ENCODE results near the gene FAT1.

FAT1 gene

DNA sequence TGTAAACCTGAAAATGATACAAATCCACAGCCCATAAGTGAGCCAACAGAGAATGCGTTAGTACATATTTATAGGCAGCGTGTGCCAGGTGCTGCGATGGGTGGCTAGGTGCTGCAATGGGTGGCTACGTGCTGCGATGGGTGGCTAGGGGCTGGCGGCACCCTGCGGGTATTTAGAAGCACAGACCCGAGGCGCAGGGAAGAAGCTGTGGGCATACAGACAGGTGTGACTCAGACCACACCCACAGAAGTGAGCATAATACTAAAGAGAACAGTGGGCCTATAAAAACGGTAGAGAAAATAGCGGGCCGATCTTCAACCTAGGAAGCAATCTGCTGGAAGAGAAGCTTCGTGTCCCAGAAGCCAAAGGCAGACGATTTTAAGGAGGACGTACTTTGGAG is 81.1 kb downstream of the FAT1 start:
- H3K36me3 ChIP-seq (ENCODE audit: control insufficient read depth, insufficient read depth, low read length) = peaks cover 23% of the 10 kb centered on the region
- H3K27ac ChIP-seq (ENCODE audit: low read depth, low read length) = no peak overlapping the region
- H3K4me1 ChIP-seq (ENCODE audit: control insufficient read depth, insufficient read depth, low read length) = peaks cover 11% of the 10 kb centered on the region
- no peaks in the 10 kb centered on the region for H3K9me3 ChIP-seq (ENCODE audit: control insufficient read depth, insufficient read depth, low read depth, low read length)
- H3K9ac ChIP-seq (ENCODE audit: low read length) = no peak overlapping the region
- no peak overlapping the region for H3K4me3 ChIP-seq (ENCODE audit: low read depth, low read length)
- H3K27me3 ChIP-seq (ENCODE audit: control insufficient read depth, insufficient read depth, low read length) = no peaks in the 10 kb centered on the region

DNA sequence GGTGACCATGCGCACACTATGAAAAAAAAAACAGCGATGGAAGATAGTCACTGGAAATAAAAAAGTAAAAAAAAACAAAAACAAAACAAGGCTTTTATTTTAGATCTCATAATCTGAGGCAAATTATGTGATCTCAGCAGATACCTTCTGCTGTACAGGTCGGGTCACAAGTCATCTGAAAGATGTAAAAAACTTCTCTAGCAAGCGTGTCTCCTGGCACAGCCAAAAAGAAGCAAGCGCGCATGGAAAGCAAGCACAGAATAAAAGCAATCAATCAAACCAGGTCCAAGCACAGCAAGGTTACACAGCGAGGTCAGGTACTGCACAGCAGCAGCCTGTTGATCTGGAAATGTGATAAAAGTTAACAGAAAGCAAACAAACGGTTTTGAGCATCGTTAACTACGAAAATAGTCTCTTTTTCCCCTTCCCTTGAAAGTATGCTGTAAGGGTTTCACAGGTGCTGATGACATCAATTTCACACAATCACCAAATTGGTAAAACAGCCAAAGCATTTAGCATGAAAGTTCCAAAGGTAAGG is 89.0 kb downstream of the FAT1 start:
- peaks cover 66% of the 10 kb centered on the region for H3K36me3 ChIP-seq (ENCODE audit: control insufficient read depth, insufficient read depth, low read length)
- H3K27me3 ChIP-seq (ENCODE audit: control insufficient read depth, insufficient read depth, low read length) = no peaks in the 10 kb centered on the region
- peaks cover 17% of the 10 kb centered on the region; the same call in 1 of the 2 replicates for H3K4me1 ChIP-seq (ENCODE audit: control insufficient read depth, insufficient read depth, low read length)
- no peak overlapping the region for H3K4me3 ChIP-seq (ENCODE audit: low read depth, low read length)
- H3K9me3 ChIP-seq (ENCODE audit: control insufficient read depth, insufficient read depth, low read depth, low read length) = no peaks in the 10 kb centered on the region
- no peak overlapping the region for H3K27ac ChIP-seq (ENCODE audit: low read depth, low read length)
- no peak overlapping the region for H3K9ac ChIP-seq (ENCODE audit: low read length)

- Histone ChIP-seq H3K27me3 (ENCODE audit: control insufficient read depth, insufficient read depth, low read length) (no peaks in the 10 kb centered on the region), H3K36me3 (ENCODE audit: control insufficient read depth, insufficient read depth, low read length) (peaks cover 68% of the 10 kb centered on the region), H3K27ac (ENCODE audit: low read depth, low read length) (no peak overlapping the region; the same call in 1 of the 2 replicates), H3K9me3 (ENCODE audit: control insufficient read depth, insufficient read depth, low read depth, low read length) (no peaks in the 10 kb centered on the region), H3K9ac (ENCODE audit: low read length) (no peak overlapping the region), H3K4me3 (ENCODE audit: low read depth, low read length) (no peak overlapping the region), H3K4me1 (ENCODE audit: control insufficient read depth, insufficient read depth, low read length) (peaks cover 17% of the 10 kb centered on the region; the same call in 1 of the 2 replicates)
These were observed 89.8 kb downstream of the FAT1 start for GRCh38 chr4:186633844-186634243.

GRCh38 chr4:186630128-186630527 is 93.5 kb downstream of the FAT1 start:
- Histone ChIP-seq H3K9me3 (ENCODE audit: control insufficient read depth, insufficient read depth, low read depth, low read length) (no peaks in the 10 kb centered on the region), H3K4me3 (ENCODE audit: low read depth, low read length) (no peak overlapping the region), H3K9ac (ENCODE audit: low read length) (no peak overlapping the region), H3K27ac (ENCODE audit: low read depth, low read length) (no peak overlapping the region), H3K4me1 (ENCODE audit: control insufficient read depth, insufficient read depth, low read length) (peaks cover 19% of the 10 kb centered on the region), H3K36me3 (ENCODE audit: control insufficient read depth, insufficient read depth, low read length) (peaks cover 74% of the 10 kb centered on the region), H3K27me3 (ENCODE audit: control insufficient read depth, insufficient read depth, low read length) (no peaks in the 10 kb centered on the region)

- Histone ChIP-seq H3K27ac (ENCODE audit: low read depth, low read length) (no peak overlapping the region), H3K9ac (ENCODE audit: low read length) (no peak overlapping the region), H3K9me3 (ENCODE audit: control insufficient read depth, insufficient read depth, low read depth, low read length) (no peaks in the 10 kb centered on the region), H3K4me3 (ENCODE audit: low read depth, low read length) (no peak overlapping the region), H3K36me3 (ENCODE audit: control insufficient read depth, insufficient read depth, low read length) (peaks cover 82% of the 10 kb centered on the region), H3K27me3 (ENCODE audit: control insufficient read depth, insufficient read depth, low read length) (no peaks in the 10 kb centered on the region), H3K4me1 (ENCODE audit: control insufficient read depth, insufficient read depth, low read length) (peaks cover 10% of the 10 kb centered on the region)
These were observed 95.5 kb downstream of the FAT1 start for GRCh38 chr4:186628058-186628711.

DNA sequence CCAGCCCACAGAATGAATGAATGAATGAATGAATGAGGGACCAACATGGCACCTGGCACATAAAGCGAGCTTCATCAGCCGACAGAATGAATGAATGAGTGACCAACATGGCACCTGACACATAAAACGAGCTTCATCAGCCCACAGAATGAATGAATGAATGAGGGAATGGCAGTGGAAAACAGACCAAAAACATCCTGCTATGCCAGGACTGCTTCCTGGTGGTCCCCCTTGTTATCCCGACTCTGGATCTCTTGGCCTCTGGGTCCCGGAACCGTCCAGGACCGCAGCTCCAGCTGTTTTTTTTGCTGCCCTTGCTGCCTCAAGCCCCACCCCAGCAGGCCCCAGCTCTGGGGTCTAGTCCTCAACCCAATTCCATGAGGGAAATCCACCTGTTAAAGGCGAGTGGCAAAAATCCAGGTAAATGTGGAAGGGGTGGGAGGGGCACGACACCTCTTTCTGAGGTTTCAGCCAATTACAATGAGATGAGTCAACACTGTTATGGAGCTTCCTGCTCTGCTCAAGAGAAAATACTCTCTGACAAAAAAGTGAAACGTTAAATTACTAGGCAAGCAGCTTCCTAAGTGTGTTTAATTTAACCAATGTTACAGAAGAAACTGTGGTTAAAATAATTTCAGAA is 96.3 kb downstream of the FAT1 start:
- Histone ChIP-seq H3K27me3 (ENCODE audit: control insufficient read depth, insufficient read depth, low read length) (no peaks in the 10 kb centered on the region), H3K4me3 (ENCODE audit: low read depth, low read length) (no peak overlapping the region), H3K27ac (ENCODE audit: low read depth, low read length) (no peak overlapping the region), H3K9me3 (ENCODE audit: control insufficient read depth, insufficient read depth, low read depth, low read length) (no peaks in the 10 kb centered on the region), H3K36me3 (ENCODE audit: control insufficient read depth, insufficient read depth, low read length) (peaks cover 81% of the 10 kb centered on the region), H3K9ac (ENCODE audit: low read length) (no peak overlapping the region), H3K4me1 (ENCODE audit: control insufficient read depth, insufficient read depth, low read length) (peaks cover 15% of the 10 kb centered on the region)

DNA sequence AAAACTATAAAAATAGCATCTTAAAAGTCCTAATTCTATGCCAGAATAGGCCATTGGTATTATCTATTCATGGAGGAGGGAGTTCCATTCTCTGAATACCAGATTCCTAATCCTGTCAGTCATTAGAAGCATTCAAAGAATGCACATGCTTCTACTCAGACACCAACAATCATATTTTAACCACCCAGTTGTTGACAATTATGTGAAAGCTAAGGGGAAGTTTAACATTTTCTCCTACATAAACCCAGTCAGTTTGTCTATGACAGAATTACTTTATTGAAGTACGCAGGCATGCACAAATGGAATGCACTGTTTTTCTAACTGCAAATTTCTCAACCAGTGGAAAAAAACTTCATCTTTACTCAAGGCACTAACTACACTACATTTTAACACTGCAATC is 98.7 kb downstream of the FAT1 start:
- H3K4me1 ChIP-seq (ENCODE audit: control insufficient read depth, insufficient read depth, low read length) = peaks cover 15% of the 10 kb centered on the region

GRCh38 chr4:186623546-186623945 is 100.1 kb downstream of the FAT1 start:
- no peak overlapping the region for H3K4me3 ChIP-seq (ENCODE audit: low read depth, low read length)
- H3K27ac ChIP-seq (ENCODE audit: low read depth, low read length) = no peak overlapping the region
- no peak overlapping the region for H3K9ac ChIP-seq (ENCODE audit: low read length)
- peaks cover 81% of the 10 kb centered on the region for H3K36me3 ChIP-seq (ENCODE audit: control insufficient read depth, insufficient read depth, low read length)
- peaks cover 15% of the 10 kb centered on the region for H3K4me1 ChIP-seq (ENCODE audit: control insufficient read depth, insufficient read depth, low read length)
- no peaks in the 10 kb centered on the region for H3K27me3 ChIP-seq (ENCODE audit: control insufficient read depth, insufficient read depth, low read length)
- H3K9me3 ChIP-seq (ENCODE audit: control insufficient read depth, insufficient read depth, low read depth, low read length) = no peaks in the 10 kb centered on the region

More for the DNA sequence above, 98.7 kb downstream of the FAT1 start:
- Histone ChIP-seq H3K9me3 (ENCODE audit: control insufficient read depth, insufficient read depth, low read depth, low read length) (no peaks in the 10 kb centered on the region), H3K27me3 (ENCODE audit: control insufficient read depth, insufficient read depth, low read length) (no peaks in the 10 kb centered on the region), H3K4me3 (ENCODE audit: low read depth, low read length) (no peak overlapping the region), H3K36me3 (ENCODE audit: control insufficient read depth, insufficient read depth, low read length) (peaks cover 81% of the 10 kb centered on the region), H3K27ac (ENCODE audit: low read depth, low read length) (no peak overlapping the region), H3K9ac (ENCODE audit: low read length) (no peak overlapping the region)

DNA sequence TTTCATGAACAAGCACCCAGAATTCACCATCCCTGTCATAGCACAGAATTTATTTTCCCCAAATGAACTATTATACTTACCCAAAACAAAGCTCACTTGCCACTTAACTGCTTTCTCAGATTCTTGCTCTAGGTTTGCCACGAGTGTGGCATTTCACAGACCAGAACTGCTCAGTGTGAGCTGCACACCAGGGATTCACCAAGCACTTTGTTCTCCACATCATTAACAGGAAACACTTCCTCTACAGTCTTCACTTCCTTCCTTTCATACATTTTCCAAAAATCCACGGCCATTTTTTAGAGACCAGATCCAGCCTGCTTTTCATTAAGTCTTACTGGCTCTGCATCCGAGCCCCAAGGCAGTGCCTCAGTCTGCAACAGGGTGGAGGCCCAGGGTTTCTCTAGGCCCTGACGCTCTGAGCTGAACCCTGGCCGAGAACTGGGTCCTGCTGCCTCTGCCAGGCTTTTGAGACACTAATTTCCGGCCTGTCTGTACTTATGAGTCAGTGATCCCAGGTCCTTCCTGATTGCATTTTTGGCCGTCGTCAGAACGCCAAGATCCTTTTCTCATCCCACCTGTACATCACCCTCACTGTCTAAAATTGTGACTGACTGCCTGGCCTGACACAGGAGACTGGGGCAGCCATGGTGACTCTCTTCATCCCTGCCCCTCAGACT is 100.7 kb downstream of the FAT1 start:
- no peak overlapping the region for H3K4me3 ChIP-seq (ENCODE audit: low read depth, low read length)
- H3K27ac ChIP-seq (ENCODE audit: low read depth, low read length) = no peak overlapping the region
- H3K9ac ChIP-seq (ENCODE audit: low read length) = no peak overlapping the region
- H3K9me3 ChIP-seq (ENCODE audit: control insufficient read depth, insufficient read depth, low read depth, low read length) = no peaks in the 10 kb centered on the region
- H3K4me1 ChIP-seq (ENCODE audit: control insufficient read depth, insufficient read depth, low read length) = peaks cover 15% of the 10 kb centered on the region
- H3K27me3 ChIP-seq (ENCODE audit: control insufficient read depth, insufficient read depth, low read length) = no peaks in the 10 kb centered on the region
- peaks cover 81% of the 10 kb centered on the region for H3K36me3 ChIP-seq (ENCODE audit: control insufficient read depth, insufficient read depth, low read length)

DNA sequence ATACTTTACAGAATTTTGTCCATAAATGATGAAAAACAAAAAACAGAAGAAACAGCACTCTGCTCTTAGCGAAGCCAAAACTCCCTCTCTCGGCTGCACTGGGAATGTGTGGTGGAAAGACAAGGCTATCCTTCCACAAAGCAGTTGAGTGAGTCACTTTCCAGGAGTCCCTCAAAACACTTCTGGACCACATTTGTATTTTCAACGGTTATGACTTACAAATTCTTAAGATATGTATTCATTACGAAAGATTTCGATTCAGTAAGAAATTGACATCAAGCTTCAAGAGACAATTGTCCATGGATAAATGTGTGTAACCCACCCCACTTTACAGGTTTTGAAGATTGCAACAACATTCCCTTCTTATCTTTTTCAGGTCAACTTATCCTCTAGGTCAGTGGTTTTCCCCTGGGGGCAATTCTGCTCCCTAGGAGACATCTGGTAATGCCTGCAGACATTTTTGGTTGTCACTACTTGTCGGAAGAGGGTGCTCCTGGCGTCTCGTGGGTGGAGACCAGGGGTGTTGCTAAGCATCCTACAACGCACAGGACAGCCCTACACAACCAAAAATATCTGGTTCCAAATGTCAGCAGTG is 101.6 kb downstream of the FAT1 start:
- Histone ChIP-seq H3K4me3 (ENCODE audit: low read depth, low read length) (no peak overlapping the region), H3K9ac (ENCODE audit: low read length) (no peak overlapping the region), H3K4me1 (ENCODE audit: control insufficient read depth, insufficient read depth, low read length) (peaks cover 15% of the 10 kb centered on the region), H3K36me3 (ENCODE audit: control insufficient read depth, insufficient read depth, low read length) (peaks cover 77% of the 10 kb centered on the region), H3K9me3 (ENCODE audit: control insufficient read depth, insufficient read depth, low read depth, low read length) (no peaks in the 10 kb centered on the region), H3K27ac (ENCODE audit: low read depth, low read length) (no peak overlapping the region), H3K27me3 (ENCODE audit: control insufficient read depth, insufficient read depth, low read length) (no peaks in the 10 kb centered on the region)

Data from HUES6 (cell line).